Ramos (cell line): ENCODE data around the gene NACC2.

ENCODE experiments used
- in situ Hi-C: fragments of 300-500 bp; cut with MboI; formaldehyde crosslinking; loops from one replicate; pipeline ENCODE4 v1.14.3; 2022; ENCODE audit warnings: low sequenced_read_pairs; ENCODE audit not compliant: unreplicated experiment

The NACC2 gene

GRCh38 chr9:136003411-136004218, 91.5 kb downstream of the NACC2 start:
- in situ Hi-C loops: no loop called here

DNA sequence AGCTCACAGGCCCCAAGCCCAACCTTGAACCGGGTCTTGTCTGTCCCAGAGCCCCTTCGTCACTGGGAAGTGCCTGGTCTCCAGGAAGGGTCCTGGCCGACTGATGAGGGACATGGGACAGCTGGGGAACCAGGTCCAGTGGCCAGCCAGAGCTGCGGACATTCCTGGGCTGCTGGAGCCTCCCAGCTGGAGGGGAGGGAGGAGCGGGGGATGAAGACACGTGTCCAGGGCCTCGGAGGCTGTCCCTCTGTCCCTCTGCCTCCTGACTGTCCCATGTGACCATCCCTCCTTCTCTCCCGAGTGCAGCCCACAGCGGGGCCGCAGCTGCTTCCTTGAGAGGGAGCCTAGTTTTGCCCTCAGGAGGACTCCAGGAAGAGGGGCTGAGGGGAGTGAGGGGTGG, 92.2 kb downstream of the NACC2 start:
- in situ Hi-C loops: no loop called here

DNA sequence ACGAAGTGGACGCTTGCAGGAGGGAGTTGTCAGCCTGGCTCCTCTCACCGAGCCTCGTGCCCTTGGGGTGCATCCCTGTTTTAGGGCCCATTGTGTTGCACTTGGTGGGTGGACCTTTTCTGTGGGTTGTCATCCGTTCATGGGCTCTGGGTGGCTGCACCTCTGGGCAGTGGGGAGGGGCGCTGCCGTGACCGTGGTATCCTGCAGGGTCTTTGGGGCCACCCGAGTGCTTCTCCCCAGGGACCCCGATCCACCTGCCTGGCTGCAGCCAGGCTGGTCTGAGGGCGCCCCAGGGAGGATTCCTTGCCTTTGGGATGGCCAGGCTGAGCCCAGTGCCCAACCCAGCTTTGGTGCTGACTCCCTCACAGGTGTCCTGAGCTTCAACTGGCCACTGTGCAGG, 92.9 kb downstream of the NACC2 start:
- in situ Hi-C loops: no loop called here

GRCh38 chr9:136001231-136001630, 93.9 kb downstream of the NACC2 start:
- in situ Hi-C loops: no loop called here

DNA sequence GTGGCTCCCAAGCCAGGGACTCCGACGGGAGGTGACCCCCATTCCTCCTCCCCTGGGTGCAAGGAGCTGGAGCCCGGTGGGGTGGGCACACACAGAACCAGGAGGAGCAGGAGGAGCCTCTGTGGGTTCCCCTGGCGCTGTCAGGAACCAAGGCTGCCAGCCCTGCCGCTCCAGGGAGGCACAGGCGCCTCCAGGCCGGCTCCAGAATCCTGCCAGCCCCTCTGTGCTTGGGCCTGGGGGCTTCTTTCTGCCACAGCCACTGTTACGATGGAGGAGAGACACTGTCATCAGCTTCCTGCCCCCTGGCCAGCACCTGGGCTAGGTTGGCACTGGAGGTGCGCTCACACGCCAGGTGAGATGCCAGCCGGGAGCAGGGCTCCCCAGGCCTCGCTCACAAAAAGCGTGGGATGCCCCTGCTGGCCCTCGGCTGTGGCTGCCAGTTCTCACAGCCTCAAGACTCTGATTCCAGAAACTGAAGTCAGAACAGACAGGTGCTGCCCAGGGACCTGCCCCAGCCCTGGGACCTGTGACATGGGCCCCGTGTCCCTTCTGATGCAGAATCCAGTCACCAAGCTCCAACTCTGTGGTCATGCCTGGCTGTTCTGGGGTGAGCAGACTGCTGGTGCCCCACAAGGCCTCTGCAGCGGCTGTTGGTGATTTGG, 96.5 kb downstream of the NACC2 start:
- in situ Hi-C loops: no loop called here

GRCh38 chr9:135998016-135998380, 97.1 kb downstream of the NACC2 start:
- in situ Hi-C loops: no loop called here

DNA sequence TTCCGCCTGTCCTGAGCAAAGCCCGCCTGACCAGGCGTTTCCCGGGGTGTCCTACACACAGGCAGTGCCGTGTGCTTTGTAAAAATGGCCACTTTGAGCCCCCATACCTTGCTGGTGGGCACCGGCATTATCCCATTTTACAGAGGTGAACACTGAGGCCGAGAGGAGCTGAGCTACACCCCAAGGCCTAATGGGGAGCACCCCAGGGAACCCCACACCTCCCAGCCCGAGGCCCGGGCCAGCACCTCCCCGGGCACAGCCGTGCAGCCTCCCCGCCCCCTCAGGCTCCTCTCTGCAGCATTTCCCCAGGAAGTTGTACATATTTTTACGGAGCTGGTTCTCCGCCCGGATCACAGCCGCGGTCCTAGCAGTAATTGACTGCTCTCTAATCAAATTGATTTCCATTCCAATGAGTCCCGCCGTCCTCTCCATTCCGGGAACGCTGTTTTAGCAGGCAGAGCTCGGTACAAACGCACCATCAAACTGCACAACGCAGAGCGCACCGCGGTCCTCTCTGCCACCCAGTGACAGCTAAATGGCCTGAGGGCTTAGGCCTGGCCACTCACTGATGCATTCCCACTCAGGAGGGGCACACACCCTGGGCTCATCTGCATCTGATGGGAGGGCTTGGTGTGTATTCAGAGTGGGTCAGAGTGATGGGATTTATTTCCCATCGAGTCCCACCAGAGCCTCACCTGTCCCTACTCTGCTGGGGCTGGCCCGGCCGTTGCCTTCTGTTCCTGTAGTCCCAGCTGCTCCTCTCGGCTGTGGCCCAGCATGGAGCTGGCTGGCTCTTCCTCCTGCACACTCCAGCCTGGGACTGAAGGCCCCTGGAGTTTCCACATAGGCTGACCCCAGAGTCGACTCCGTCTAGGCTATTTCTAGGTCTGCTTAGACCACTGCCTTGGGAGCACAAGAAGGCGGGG, 97.7 kb downstream of the NACC2 start:
- in situ Hi-C loops: no loop called here

GRCh38 chr9:135995816-135996215, 99.3 kb downstream of the NACC2 start:
- in situ Hi-C loops: no loop called here

- in situ Hi-C loops: no loop called here
These were observed 100.4 kb downstream of the NACC2 start for GRCh38 chr9:135994501-135995192.

DNA sequence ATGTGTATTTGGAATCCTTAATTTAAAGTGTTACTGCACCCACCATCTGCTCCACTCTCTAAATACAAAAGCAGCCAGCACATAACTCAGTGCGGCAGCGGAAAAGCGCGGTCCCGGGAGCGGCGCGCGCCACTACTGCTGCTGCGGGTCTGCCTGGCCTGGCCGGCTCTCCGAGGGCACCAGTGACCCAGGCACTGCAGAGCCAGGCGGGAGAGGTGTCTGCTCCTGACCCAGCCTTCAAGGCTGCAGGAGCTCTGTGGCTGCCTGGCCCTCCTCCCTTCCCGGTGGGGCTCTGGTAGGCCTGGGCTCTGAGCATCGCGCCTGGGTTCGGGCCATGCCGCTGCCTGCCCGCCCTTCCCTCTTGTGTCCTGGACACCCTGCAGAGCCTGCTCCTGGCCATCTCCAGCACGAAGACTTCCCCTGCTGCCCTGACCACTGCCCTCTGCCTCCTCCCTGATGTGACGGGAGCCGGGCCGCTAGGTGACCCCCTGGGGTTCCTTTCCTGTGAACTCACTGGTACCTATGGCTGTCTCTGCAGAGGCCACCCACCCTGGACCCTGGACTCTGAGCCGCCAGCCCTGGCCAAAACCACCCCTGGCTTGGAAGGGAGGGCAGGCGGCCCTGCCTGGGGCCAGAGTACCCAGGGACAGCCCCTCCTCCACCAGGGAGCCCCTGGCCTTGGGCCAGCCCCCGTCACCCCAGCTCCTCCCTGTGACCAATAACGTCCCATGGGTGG, 101.2 kb downstream of the NACC2 start:
- in situ Hi-C loops: no loop called here

DNA sequence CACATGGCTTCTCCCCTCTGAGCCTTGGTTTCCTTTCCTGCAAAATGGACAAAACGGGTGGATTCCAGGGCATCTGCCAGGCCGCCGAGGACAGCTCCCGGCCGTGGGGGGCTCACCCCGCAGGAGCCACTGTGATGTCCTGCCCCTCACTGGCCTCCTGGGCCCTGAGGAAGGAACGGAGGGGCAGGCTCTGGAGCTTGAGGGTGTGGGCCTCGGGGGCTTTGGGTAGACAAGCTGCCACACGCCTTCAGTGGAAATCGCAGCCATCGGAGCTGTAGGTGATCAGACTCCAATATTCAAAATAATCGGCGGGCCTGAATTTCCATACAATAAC, 101.7 kb downstream of the NACC2 start:
- in situ Hi-C loops: no loop called here

- in situ Hi-C loops: no loop called here
These were observed 102.3 kb downstream of the NACC2 start for GRCh38 chr9:135992486-135993408.

DNA sequence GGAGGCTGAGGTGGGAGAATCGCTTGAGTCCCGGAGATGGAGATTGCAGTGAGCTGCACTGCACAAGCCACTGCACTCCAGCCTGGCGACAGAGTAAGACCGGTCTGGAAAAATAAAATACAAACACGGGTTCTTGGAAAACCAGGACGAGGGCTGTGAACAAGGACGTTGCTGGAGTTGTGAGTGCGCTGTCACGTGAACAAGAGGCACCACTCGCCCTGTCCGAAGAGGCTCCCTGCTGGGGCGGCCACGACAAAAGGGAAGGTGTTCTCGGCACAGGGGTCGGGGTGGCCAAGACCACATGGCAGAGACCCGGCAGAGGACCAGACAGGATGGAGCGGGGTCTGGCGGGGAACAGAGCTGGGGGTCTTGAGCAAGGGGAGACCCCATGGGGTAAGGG, 103.3 kb downstream of the NACC2 start:
- in situ Hi-C loops: no loop called here

- in situ Hi-C loops: no loop called here
These were observed 104.3 kb downstream of the NACC2 start for GRCh38 chr9:135990468-135991429.

DNA sequence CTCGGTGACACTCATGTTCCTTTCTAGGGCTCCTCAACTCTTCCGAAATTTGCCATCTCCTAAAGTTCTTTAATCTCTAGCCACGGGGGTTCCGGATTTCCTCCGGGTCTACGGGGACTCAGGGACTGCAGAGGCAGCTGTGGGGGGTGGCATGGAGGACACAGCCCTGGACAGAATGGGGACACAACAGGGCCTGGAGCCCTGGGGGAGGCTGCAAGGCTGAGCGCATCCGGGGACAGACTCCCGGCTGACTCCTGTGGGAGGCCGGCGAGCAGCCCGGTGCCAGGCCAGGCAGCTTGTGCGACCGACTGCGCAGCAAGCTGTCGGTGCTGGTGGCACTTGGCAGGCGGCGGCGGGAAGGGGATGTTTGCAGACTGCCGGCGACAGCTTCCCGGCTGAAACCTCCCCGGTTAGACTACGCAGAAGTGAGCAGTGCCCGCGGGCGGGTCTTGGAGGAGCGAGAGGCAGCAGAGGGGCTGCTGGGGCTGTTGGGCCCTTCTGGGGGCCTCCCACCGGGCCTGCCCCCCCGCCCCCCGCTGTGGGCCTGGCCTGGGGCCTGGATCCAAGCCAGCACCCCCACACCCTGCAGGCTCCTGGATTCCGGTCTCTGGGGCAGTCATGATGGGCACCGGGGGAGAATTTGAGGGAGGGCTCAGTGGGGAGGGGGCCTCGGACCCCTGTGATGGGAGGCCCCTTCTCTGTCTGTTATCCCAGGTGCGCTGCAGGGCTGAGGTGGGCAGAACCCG, 105.2 kb downstream of the NACC2 start:
- in situ Hi-C loops: no loop called here

- in situ Hi-C loops: no loop called here
These were observed 105.9 kb downstream of the NACC2 start for GRCh38 chr9:135989157-135989556.

DNA sequence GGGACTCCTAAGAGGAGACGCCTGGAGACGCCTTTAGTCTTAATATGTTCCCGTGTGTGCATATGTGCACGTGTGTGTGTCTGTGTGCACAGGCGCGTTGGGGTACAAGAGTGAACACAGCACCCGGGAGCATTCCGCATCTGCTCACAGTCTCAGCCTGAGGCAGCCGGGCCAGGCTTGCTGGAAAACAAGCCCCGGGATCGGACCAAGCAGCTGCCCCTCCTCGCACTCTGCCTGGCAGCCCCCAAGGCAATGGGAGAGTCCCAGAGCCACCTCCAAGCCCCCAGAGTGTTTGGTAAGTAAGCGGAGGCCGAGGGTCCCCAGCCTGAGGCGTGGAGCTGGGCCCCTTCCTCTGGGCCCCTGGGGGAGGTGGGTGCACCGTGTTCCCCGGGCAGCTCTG, 106.6 kb downstream of the NACC2 start:
- in situ Hi-C loops: no loop called here
